H1 (cell line): ENCODE results near the gene NTN1. TPM values are rescaled to one million over a fixed set of nuclear protein-coding genes. Genes with fewer than 3 reads are reported as not detected.

Experiments
- ATF2 ChIP-seq: IDR thresholded peaks from 2 replicates; pipeline ENCODE4 v1.6.1; 2012; ENCODE audit warnings: low read length, inconsistent platforms
- CHD7 ChIP-seq: fragments of 300-600 bp; sonication (generic); IDR thresholded peaks from 2 replicates; pipeline ENCODE4 v1.7.1; 2012; ENCODE audit warnings: low read length, moderate library complexity, mild to moderate bottlenecking, inconsistent platforms; ENCODE audit not compliant: insufficient replicate concordance
- NRF1 ChIP-seq: IDR thresholded peaks from 2 replicates; pipeline ENCODE4 v1.6.1; 2011; ENCODE audit warnings: mild to moderate bottlenecking, low read depth, low read length, improper control_type of control experiment
- polyA plus RNA-seq, 7 experiments: library from polyadenylated mRNA; depleted of rRNA in 3 of 7; stranded (reverse) in 5 of 7; unstranded in 2 of 7; fragments of >200 nt in 5 of 7; fragments of 200-250 nt in 2 of 7; gene quantifications; 1 replicate in 5 of 7; 2 replicates in 1 of 7; 4 replicates in 1 of 7; pipeline versions ENCODE4 v1.2.1 to v1.2.3, GENCODE V29; 2011 to 2013; ENCODE audit warnings: missing spikeins in 2 of 7, mixed read lengths in 2 of 7
- total RNA-seq: library from RNA; stranded (reverse); fragmentation: NEBNext Ultra II Directional; extraction: Animal tissue kit (Norgen Biotek cat#: 25700); gene quantifications from 2 replicates; pipeline ENCODE4 v1.2.1, GENCODE V29; 2021

The NTN1 gene
- total and polyA plus RNA-seq, 2 of the 8 experiments (the other 6 are each of a cell fraction or from before 2014, with no cell fraction given) = 2.0 to 2.3 TPM

GRCh38 chr17:9151091-9151490, 129.8 kb downstream of the NTN1 start (continued):
- TF ChIP-seq ATF2 (no peak), NRF1 (no peak), CHD7 (no peak)
